Osteoblast (primary cell): ENCODE results near the gene ZNF674. TPM values are rescaled to one million over a fixed set of nuclear protein-coding genes. Genes with fewer than 3 reads are reported as not detected.

ENCODE experiments used
- DNase-seq: peaks from one replicate; pipeline ENCODE4 v3.0.0; 2011; ENCODE audit warnings: low spot score, mixed read lengths; ENCODE audit not compliant: insufficient read length; ENCODE audit errors: missing footprints
- H2AFZ ChIP-seq: 2 replicates; pipeline ENCODE4 v1.6.0; 2011; ENCODE audit warnings: mild to moderate bottlenecking, low read length
- H3K27ac ChIP-seq: 2 replicates; pipeline ENCODE4 v1.5.1; 2011; ENCODE audit warnings: mild to moderate bottlenecking, low read depth, low read length, moderate library complexity
- H3K27me3 ChIP-seq: 2 replicates; pipeline ENCODE4 v1.6.0; 2012; ENCODE audit warnings: mild to moderate bottlenecking, control low read depth, inconsistent platforms, low read length, moderate library complexity; ENCODE audit not compliant: insufficient read depth
- H3K36me3 ChIP-seq: 2 replicates; pipeline ENCODE4 v1.5.1; 2011; ENCODE audit warnings: mild to moderate bottlenecking, low read length, control low read depth, moderate library complexity; ENCODE audit not compliant: insufficient read depth
- H3K4me1 ChIP-seq: 2 replicates; pipeline ENCODE4 v1.5.1; 2011; ENCODE audit warnings: mild to moderate bottlenecking, low read length, control low read depth, moderate library complexity; ENCODE audit not compliant: insufficient read depth
- H3K4me2 ChIP-seq: 2 replicates; pipeline ENCODE4 v1.6.0; 2011; ENCODE audit warnings: mild to moderate bottlenecking, low read length; ENCODE audit not compliant: insufficient read depth
- H3K4me3 ChIP-seq: fragments of 200-600 bp; sonication (generic); 3 replicates; pipeline ENCODE4 v1.5.1; 2012; ENCODE audit warnings: mild to moderate bottlenecking, low read length, inconsistent platforms; ENCODE audit not compliant: insufficient read depth
- H3K79me2 ChIP-seq: 2 replicates; pipeline ENCODE4 v1.6.0; 2012; ENCODE audit warnings: mild to moderate bottlenecking, low read length, control low read depth, inconsistent platforms; ENCODE audit not compliant: insufficient read depth
- H3K9me3 ChIP-seq: 2 replicates; pipeline ENCODE4 v1.5.1; 2011; ENCODE audit warnings: low read depth, low read length, control low read depth
- H4K20me1 ChIP-seq: 2 replicates; pipeline ENCODE4 v1.6.0; 2012; ENCODE audit warnings: mild to moderate bottlenecking, low read length, control low read depth; ENCODE audit not compliant: insufficient read depth
- total RNA-seq: library from RNA; depleted of rRNA; stranded (reverse); fragments of >200 nt; gene quantifications from 2 replicates; pipeline ENCODE4 v1.2.3, GENCODE V29; 2012
- TF ChIP-seq, protein P1 (sequence below): IDR thresholded peaks from 2 replicates; pipeline ENCODE4 v1.5.1; 2011; ENCODE audit warnings: mild to moderate bottlenecking, low read depth, low read length, moderate library complexity; ENCODE audit errors: extremely low read depth

The ZNF674 gene
- total RNA-seq, 1 donor, result 4.7 TPM

DNA sequence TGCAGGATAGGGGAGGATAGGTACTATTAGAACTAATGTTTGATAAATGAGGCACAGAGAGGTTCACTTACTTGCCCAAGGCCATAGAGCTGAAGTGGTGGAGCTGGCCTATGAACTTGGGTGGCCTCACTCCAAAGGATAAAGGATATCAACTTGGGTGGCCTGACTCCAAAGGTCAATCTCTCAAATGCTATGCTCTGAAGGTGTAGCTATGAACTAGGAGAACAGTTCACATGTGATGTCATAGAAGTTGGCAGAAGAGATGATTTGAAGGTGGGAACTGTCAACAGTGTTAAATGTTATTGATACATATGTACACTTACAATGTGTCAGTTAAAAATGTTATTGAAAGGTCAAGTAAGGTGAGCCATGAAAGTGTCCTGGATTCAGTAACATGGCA is 22.2 kb upstream of the ZNF674 start:
- Histone ChIP-seq H3K36me3 (no peaks in the 10 kb centered on the region), H3K79me2 (no peaks in the 10 kb centered on the region), H4K20me1 (no peaks in the 10 kb centered on the region), H3K4me1 (no peaks in the 10 kb centered on the region), H3K4me3 (no peak overlapping the region), H3K27ac (no peak overlapping the region), H3K27me3 (no peaks in the 10 kb centered on the region), H2AFZ (no peak overlapping the region), H3K9me3 (no peaks in the 10 kb centered on the region), H3K4me2 (no peak overlapping the region)
- TF ChIP-seq, protein P1, sequence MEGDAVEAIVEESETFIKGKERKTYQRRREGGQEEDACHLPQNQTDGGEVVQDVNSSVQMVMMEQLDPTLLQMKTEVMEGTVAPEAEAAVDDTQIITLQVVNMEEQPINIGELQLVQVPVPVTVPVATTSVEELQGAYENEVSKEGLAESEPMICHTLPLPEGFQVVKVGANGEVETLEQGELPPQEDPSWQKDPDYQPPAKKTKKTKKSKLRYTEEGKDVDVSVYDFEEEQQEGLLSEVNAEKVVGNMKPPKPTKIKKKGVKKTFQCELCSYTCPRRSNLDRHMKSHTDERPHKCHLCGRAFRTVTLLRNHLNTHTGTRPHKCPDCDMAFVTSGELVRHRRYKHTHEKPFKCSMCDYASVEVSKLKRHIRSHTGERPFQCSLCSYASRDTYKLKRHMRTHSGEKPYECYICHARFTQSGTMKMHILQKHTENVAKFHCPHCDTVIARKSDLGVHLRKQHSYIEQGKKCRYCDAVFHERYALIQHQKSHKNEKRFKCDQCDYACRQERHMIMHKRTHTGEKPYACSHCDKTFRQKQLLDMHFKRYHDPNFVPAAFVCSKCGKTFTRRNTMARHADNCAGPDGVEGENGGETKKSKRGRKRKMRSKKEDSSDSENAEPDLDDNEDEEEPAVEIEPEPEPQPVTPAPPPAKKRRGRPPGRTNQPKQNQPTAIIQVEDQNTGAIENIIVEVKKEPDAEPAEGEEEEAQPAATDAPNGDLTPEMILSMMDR, result no peak
- DNase-seq, result no peak

DNA sequence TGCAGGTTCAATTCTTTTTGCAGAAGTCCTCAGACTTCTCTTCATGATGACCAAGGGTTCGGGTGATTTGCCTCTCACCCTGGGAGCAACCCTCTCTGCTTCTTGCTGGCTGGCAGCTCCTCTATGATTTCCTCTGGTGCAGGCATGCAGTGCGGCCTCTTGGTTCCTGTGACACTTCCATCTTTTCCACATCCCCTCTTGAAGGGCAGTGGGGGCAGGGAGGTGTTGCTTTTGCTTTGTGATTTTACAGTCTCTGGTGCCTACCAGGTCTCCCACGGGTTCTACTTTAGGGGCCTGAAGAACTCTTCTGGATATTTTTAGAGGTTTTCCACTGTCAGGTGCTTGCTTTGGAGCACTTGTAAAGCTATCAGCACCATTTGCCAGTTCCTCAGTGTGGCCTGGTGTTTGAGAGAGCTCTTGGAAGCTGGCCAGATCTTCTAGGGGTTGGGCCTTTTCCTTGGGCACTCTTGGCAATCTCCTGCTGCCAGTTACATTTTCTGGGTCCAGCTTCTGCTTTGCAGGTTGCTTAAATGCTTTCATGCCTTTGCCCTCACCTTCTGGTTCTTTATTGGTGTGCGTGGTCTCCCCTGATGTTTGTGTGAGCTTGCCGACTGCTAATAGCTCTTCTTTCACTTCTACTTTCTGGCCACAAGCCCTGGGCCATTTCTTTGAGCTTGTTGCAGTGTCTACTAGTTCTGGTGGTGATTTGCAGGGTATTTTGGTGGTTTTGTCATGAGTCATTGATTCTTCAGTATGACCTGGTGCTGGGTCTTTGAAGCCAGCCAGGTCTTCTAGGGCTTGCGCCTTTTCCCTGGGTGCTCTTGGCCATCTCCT is 16.8 kb upstream of the ZNF674 start:
- H3K79me2 ChIP-seq, result no peaks in the 10 kb centered on the region
- no peak overlapping the region for H2AFZ ChIP-seq
- H3K4me1 ChIP-seq, result no peaks in the 10 kb centered on the region
- no peaks in the 10 kb centered on the region for H3K36me3 ChIP-seq
- H4K20me1 ChIP-seq, result no peaks in the 10 kb centered on the region
- TF ChIP-seq, protein P1, result no peak
- no peaks in the 10 kb centered on the region for H3K9me3 ChIP-seq
- no peak for DNase-seq
- H3K4me2 ChIP-seq, result no peak overlapping the region
- H3K27ac ChIP-seq, result no peak overlapping the region
- no peaks in the 10 kb centered on the region for H3K27me3 ChIP-seq
- H3K4me3 ChIP-seq, result no peak overlapping the region

DNA sequence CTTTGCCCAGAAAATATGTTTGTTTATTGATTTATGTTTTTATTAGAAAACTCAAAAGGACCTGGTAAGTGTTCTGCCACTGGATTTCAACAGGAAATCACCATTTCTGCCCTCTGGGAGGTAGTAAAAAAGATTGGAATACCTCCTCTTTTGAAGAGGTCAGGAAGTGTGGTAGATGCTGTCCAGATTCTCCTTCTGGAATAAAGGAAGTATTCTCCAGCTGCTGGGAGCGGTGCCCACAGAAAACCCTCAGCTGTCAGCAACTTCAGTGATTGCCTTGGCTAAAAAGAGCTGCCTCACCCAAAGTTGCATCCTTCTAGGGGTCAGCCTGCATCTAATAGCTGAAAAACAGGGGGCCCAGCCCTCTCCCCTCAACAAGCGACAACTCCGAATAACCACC is 13.8 kb upstream of the ZNF674 start:
- H3K36me3 ChIP-seq, result no peaks in the 10 kb centered on the region
- H3K27ac ChIP-seq, result no peak overlapping the region
- no peaks in the 10 kb centered on the region for H4K20me1 ChIP-seq
- H3K4me3 ChIP-seq, result no peak overlapping the region
- TF ChIP-seq, protein P1, result no peak
- DNase-seq, result peak; percentile 49
- no peaks in the 10 kb centered on the region for H3K4me1 ChIP-seq
- H3K9me3 ChIP-seq, result no peaks in the 10 kb centered on the region
- H3K27me3 ChIP-seq, result no peaks in the 10 kb centered on the region
- H2AFZ ChIP-seq, result no peak overlapping the region
- no peak overlapping the region for H3K4me2 ChIP-seq
- no peaks in the 10 kb centered on the region for H3K79me2 ChIP-seq

DNA sequence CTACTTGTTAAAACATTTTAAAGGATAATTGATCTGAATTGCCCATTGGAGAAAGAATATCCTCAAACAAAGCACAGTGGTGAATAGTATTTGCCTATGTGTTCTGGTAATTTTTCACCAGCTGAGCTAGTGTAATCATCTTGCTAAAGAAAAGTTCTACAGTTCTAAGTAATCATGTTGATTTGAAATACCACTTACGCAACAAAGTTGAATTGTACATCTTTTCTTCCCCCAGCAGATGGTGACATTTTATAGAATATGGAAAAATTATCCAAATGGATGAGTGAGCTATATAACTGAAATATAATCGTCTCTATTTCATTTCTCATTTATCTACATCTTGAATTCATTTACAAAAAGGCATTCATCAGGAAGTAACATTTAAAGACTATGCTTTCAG is 9.7 kb upstream of the ZNF674 start:
- H3K4me2 ChIP-seq, result no peak overlapping the region
- TF ChIP-seq, protein P1, result peak; percentile 42
- DNase-seq, result peak; percentile 92
- H3K4me1 ChIP-seq, result peaks cover 3% of the 10 kb centered on the region
- H3K36me3 ChIP-seq, result no peaks in the 10 kb centered on the region
- H3K27ac ChIP-seq, result no peak overlapping the region
- H4K20me1 ChIP-seq, result no peaks in the 10 kb centered on the region
- no peak overlapping the region for H3K4me3 ChIP-seq
- H2AFZ ChIP-seq, result no peak overlapping the region
- peaks cover 3% of the 10 kb centered on the region for H3K79me2 ChIP-seq
- H3K27me3 ChIP-seq, result no peaks in the 10 kb centered on the region
- no peaks in the 10 kb centered on the region for H3K9me3 ChIP-seq
